Measurements from ENCODE around the gene PKNOX2.

The PKNOX2 gene

GRCh38 chr11:125154378-125155099 lies 10.0 kb upstream of the PKNOX2 start:
- no peak for DNase-seq (ENCODE audit: low read depth)

- DNase-seq (ENCODE audit: low read depth), result no peak
These were observed 9.5 kb upstream of the PKNOX2 start for GRCh38 chr11:125155100-125155444.

GRCh38 chr11:125155767-125156166 lies 8.8 kb upstream of the PKNOX2 start:
- DNase-seq (ENCODE audit: low read depth), result no peak

- DNase-seq (ENCODE audit: low read depth), result no peak
These were observed 8.0 kb upstream of the PKNOX2 start for GRCh38 chr11:125156346-125157117.

- DNase-seq (ENCODE audit: low read depth), result no peak
These were observed 7.3 kb upstream of the PKNOX2 start for GRCh38 chr11:125157118-125157733.

GRCh38 chr11:125157953-125158680 lies 6.4 kb upstream of the PKNOX2 start:
- DNase-seq (ENCODE audit: low read depth), result no peak

GRCh38 chr11:125162743-125163142 lies 1.8 kb upstream of the PKNOX2 start:
- no peak for DNase-seq (ENCODE audit: low read depth)

- DNase-seq (ENCODE audit: low read depth), result no peak
These were observed 1.0 kb upstream of the PKNOX2 start for GRCh38 chr11:125163431-125164063.

- DNase-seq (ENCODE audit: low read depth), result no peak
These were observed 495 bp upstream of the PKNOX2 start for GRCh38 chr11:125164091-125164421.

- DNase-seq (ENCODE audit: low read depth), result no peak
These were observed 726 bp downstream of the PKNOX2 start for GRCh38 chr11:125165111-125165842.

- DNase-seq (ENCODE audit: low read depth), result no peak
These were observed 1.6 kb downstream of the PKNOX2 start for GRCh38 chr11:125165843-125166763.

GRCh38 chr11:125166764-125167291 lies 2.3 kb downstream of the PKNOX2 start:
- DNase-seq (ENCODE audit: low read depth), result no peak

GRCh38 chr11:125167292-125167953 lies 2.9 kb downstream of the PKNOX2 start:
- DNase-seq (ENCODE audit: low read depth), result no peak

GRCh38 chr11:125167954-125168835 lies 3.6 kb downstream of the PKNOX2 start:
- DNase-seq (ENCODE audit: low read depth), result no peak

- DNase-seq (ENCODE audit: low read depth), result no peak
These were observed 4.4 kb downstream of the PKNOX2 start for GRCh38 chr11:125168918-125169456.

GRCh38 chr11:125170001-125170509 lies 5.5 kb downstream of the PKNOX2 start:
- no peak for DNase-seq (ENCODE audit: low read depth)

GRCh38 chr11:125170510-125171031 lies 6.0 kb downstream of the PKNOX2 start:
- no peak for DNase-seq (ENCODE audit: low read depth)

- no peak for DNase-seq (ENCODE audit: low read depth)
These were observed 7.4 kb downstream of the PKNOX2 start for GRCh38 chr11:125171974-125172373.

All from activated T-helper 1 cell treated with Interleukin-2 at 50 U/mL for 16 hours (primary cell).